Spleen (tissue), 11 donors: ENCODE results near the gene HOXC11. TPM values are rescaled to one million over a fixed set of nuclear protein-coding genes. Genes with fewer than 3 reads are reported as not detected.

ENCODE experiments used
- DNase-seq: peaks from one replicate; pipeline ENCODE4 v3.0.0-alpha.2; 2020
- H3K27ac ChIP-seq, 8 donors: fragments of 200-600 bp; sonication (generic) in 7 of 8; 1 replicate in 4 of 8; 2 replicates in 4 of 8; pipeline versions ENCODE4 v1.5.0 to v1.8.0; 2016 to 2021; ENCODE audit warnings: inconsistent platforms in 4 of 8, mild to moderate bottlenecking in 4 of 8, moderate library complexity in 1 of 8
- H3K27me3 ChIP-seq, 7 donors: fragments of 200-600 bp; sonication (generic) in 6 of 7; replicated peaks in 1 of 7; 1 replicate in 4 of 7; 2 replicates in 3 of 7; pipeline versions ENCODE4 v1.5.0 to v1.8.0; 2016 to 2021; ENCODE audit warnings: inconsistent platforms in 3 of 7, mild to moderate bottlenecking in 1 of 7
- H3K36me3 ChIP-seq, 6 donors: fragments of 200-600 bp; sonication (generic) in 5 of 6; 1 replicate in 4 of 6; 2 replicates in 2 of 6; pipeline versions ENCODE4 v1.5.0 to v1.8.0; 2016 to 2021; ENCODE audit warnings: inconsistent platforms in 2 of 6
- H3K4me1 ChIP-seq, 6 donors: fragments of 200-600 bp; sonication (generic) in 5 of 6; 1 replicate in 3 of 6; 2 replicates in 3 of 6; pipeline versions ENCODE4 v1.5.0 to v1.8.0; 2016 to 2021; ENCODE audit warnings: inconsistent platforms in 3 of 6
- H3K4me3 ChIP-seq, 8 donors: fragments of 200-600 bp; sonication (generic) in 7 of 8; 1 replicate in 4 of 8; 2 replicates in 4 of 8; pipeline versions ENCODE4 v1.5.0 to v1.8.0; 2016 to 2021; ENCODE audit warnings: inconsistent platforms in 4 of 8, mild to moderate bottlenecking in 4 of 8, moderate library complexity in 2 of 8
- H3K9me3 ChIP-seq, 8 donors: fragments of 200-600 bp; sonication (generic) in 7 of 8; 1 replicate in 4 of 8; 2 replicates in 4 of 8; pipeline versions ENCODE4 v1.5.0 to v1.8.0; 2016 to 2021; ENCODE audit warnings: inconsistent platforms in 4 of 8
- POLR2A ChIP-seq, 3 donors: fragments of 450-650 bp; IDR thresholded peaks; one replicate each; pipeline ENCODE4 v1.5.1; 2017; ENCODE audit warnings: antibody characterized with exemption in 3 of 3, mild to moderate bottlenecking in 1 of 3
- POLR2AphosphoS5 ChIP-seq, 3 donors: sonication (generic); formaldehyde crosslinking; IDR thresholded peaks; one replicate each; pipeline ENCODE4 v1.5.1; 2017; ENCODE audit warnings: antibody characterized with exemption in 3 of 3
- WGBS, 5 donors: extraction: QIAGEN DNeasy Blood & Tissue Kit in 3 of 5; methylation state at CpG; one replicate each; pipeline versions ENCODE4 v1.1.5 to v1.1.7; 2013 to 2018; 5-methylcytosine and 5-hydroxymethylcytosine counted together
- intact Hi-C: fragments of 100-400 bp; cut with DNase I; formaldehyde crosslinking; loops from one replicate; pipeline ENCODE4 v1.15.0; 2023; ENCODE audit warnings: low total_unique reads
- polyA plus RNA-seq, 3 donors: library from polyadenylated mRNA; stranded (reverse); fragments of 200-250 nt; gene quantifications; one replicate each; pipeline ENCODE4 v1.2.1, GENCODE V29; 2013
- total RNA-seq, 7 donors: library from RNA; depleted of rRNA in 3 of 7; stranded (reverse); fragments of >200 nt in 3 of 7; fragmentation: NEBNext Ultra II Directional in 4 of 7; extraction: Animal tissue kit (Norgen Biotek cat#: 25700) in 4 of 7; gene quantifications; one replicate each; pipeline versions ENCODE4 v1.1.0 to v1.2.1, GENCODE V29; 2016 to 2021
- TF ChIP-seq, protein P1 (sequence below), 11 experiments: fragments of 200-600 bp in 7 of 11; fragments of 450-650 bp in 4 of 11; sonication (generic) in 4 of 11; IDR thresholded peaks in 8 of 11; conservative IDR thresholded peaks in 3 of 11; 1 replicate in 7 of 11; 2 replicates in 4 of 11; pipeline versions ENCODE4 v1.4.0 to v1.8.0; 2016 to 2021; ENCODE audit warnings: antibody characterized with exemption in 11 of 11, inconsistent platforms in 4 of 11, mild to moderate bottlenecking in 1 of 11
- donor health status: healthy with polysubstance abuse.
- donor health status: DM: no; HTN: no; CAD: no; lungs with moderate emphysema.
- donor health status: DM: no; HTN: no; CAD: no.
- donor health status: Bipolar disorder and iron deficiency.
- donor health status: healthy.
- donor health status: DM: no; HTN: no; CAD: no.
- donor health status: DM: yes; HTN: yes; CAD: no.

HOXC11 gene
- total and polyA plus RNA-seq, 10 donors = not detected

DNA sequence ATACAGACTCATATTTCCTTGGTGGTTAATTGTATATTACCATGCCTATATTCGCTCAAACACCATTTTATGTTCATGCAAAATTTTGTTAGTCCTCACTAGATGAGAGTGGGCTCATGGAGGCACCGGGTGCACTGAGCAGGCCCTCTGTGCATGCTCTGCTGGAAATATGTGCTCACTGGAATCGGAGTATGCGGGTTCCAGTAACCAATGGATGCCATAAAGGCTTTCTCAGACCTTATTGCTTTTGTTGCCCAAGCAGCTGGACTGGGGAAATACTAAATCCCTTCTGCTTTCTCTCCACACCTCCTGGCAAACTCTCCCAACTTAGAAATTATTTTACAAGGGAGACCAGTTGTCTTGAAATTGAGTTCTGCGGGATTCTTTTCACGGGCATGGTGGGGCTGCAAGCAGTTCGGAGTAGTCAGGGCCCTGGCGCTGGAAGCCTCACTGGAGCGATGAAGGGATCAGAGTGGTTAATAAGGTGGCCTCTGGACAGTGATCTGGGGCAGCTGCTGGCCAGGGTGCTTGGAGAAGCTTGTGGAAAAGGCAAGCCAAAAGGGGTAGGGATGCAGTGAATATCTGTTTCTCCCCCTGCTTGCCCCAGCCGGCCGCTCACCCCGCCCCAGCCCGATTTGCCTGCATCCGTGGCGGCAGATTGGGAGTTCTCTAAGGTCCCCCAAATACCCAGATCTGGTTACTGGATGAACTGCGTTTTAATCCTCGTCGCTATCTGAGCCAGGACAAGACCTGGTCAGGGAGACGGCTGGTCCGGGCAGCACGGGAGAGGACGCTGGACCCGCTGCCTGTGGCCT, 47.9 kb downstream of the HOXC11 start:
- peaks cover 4 to 100% (median 78%) of the 10 kb centered on the region in 7 donors for H3K27me3 ChIP-seq
- no peak overlapping the region for H3K4me3 ChIP-seq
- H3K4me1 ChIP-seq = peaks cover 7 to 41% (median 32%) of the 10 kb centered on the region in 6 donors
- intact Hi-C loops = no loop called here
- no peaks in the 10 kb centered on the region for H3K9me3 ChIP-seq
- no peak overlapping the region for H3K27ac ChIP-seq
- no peaks in the 10 kb centered on the region for H3K36me3 ChIP-seq
- DNase-seq = no peak
- TF ChIP-seq, protein P1, sequence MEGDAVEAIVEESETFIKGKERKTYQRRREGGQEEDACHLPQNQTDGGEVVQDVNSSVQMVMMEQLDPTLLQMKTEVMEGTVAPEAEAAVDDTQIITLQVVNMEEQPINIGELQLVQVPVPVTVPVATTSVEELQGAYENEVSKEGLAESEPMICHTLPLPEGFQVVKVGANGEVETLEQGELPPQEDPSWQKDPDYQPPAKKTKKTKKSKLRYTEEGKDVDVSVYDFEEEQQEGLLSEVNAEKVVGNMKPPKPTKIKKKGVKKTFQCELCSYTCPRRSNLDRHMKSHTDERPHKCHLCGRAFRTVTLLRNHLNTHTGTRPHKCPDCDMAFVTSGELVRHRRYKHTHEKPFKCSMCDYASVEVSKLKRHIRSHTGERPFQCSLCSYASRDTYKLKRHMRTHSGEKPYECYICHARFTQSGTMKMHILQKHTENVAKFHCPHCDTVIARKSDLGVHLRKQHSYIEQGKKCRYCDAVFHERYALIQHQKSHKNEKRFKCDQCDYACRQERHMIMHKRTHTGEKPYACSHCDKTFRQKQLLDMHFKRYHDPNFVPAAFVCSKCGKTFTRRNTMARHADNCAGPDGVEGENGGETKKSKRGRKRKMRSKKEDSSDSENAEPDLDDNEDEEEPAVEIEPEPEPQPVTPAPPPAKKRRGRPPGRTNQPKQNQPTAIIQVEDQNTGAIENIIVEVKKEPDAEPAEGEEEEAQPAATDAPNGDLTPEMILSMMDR (IDR thresholded peaks at IDR 0.05 in 8 of 11, conservative IDR thresholded peaks at IDR 0.05 in 3 of 11) = no peak
- TF ChIP-seq POLR2AphosphoS5 (IDR thresholded peaks at IDR 0.05) = no peak
- no peak for TF ChIP-seq POLR2A (IDR thresholded peaks at IDR 0.05)
- WGBS, 5 donors = 52 to 64% (median 62%) methylated on average over 21 to 23 of the region's 23 CpGs

GRCh38 chr12:54021432-54022013, 48.6 kb downstream of the HOXC11 start:
- Histone ChIP-seq H3K27ac (no peak overlapping the region), H3K27me3 (peaks cover 4 to 100% (median 78%) of the 10 kb centered on the region in 7 donors)

GRCh38 chr12:54022960-54023884, 50.3 kb downstream of the HOXC11 start:
- Histone ChIP-seq H3K9me3 (no peaks in the 10 kb centered on the region), H3K27me3 (peaks cover 9 to 100% (median 78%) of the 10 kb centered on the region in 7 donors), H3K4me3 (no peak overlapping the region), H3K36me3 (no peaks in the 10 kb centered on the region), H3K4me1 (peaks cover 0 to 27% (median 14%) of the 10 kb centered on the region in 6 donors), H3K27ac (no peak overlapping the region)
- WGBS, 5 donors = 30 to 45% (median 37%) methylated on average over 8 of the region's 8 CpGs
- DNase-seq = peak; percentile 15
- TF ChIP-seq, protein P1 (IDR thresholded peaks at IDR 0.05 in 8 of 11, conservative IDR thresholded peaks at IDR 0.05 in 3 of 11) = no peak
- TF ChIP-seq POLR2A (IDR thresholded peaks at IDR 0.05) (no peak), POLR2AphosphoS5 (IDR thresholded peaks at IDR 0.05) (no peak)
- intact Hi-C loops = no loop called here

More at GRCh38 chr12:54021432-54022013, 48.6 kb downstream of the HOXC11 start:
- intact Hi-C loops = no loop called here
- no peak for TF ChIP-seq POLR2A (IDR thresholded peaks at IDR 0.05)
- no peak for TF ChIP-seq POLR2AphosphoS5 (IDR thresholded peaks at IDR 0.05)
- TF ChIP-seq, protein P1 (IDR thresholded peaks at IDR 0.05 in 8 of 11, conservative IDR thresholded peaks at IDR 0.05 in 3 of 11) = no peak
- Histone ChIP-seq H3K9me3 (no peaks in the 10 kb centered on the region), H3K4me1 (peaks cover 7 to 41% (median 30%) of the 10 kb centered on the region in 6 donors), H3K36me3 (no peaks in the 10 kb centered on the region), H3K4me3 (no peak overlapping the region)
- DNase-seq = no peak
- WGBS, 5 donors = 25 to 51% (median 33%) methylated on average over 13 to 16 of the region's 16 CpGs
